ENCODE results near the gene TBC1D20.

DNA sequence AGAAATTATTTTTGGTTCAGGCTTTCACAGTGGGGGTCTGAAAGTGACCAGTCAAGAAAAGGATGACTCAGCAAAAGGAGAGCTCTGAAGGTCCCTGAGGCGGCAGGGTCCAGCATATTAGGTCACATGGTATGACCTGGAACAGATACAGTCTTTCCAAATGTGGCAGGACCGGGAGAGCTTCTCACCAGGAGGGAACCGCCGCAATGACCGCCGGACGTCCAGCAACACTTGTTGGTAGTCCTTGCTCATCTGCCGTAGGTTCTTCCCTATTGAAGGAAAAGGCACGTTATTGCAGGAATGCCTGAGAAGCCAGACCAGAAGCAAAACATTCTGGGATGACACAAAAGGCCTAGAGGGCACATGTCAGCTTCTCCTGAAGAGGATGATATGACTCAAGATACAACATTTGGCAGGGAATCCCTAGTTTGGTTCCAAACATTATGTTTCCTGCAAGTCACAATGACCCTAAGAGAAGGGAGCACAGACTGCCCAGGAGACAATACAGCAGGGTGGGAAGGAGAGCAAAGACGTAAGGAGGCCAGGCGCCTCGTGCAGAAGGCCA lies 17.4 kb downstream of the TBC1D20 start:
- TF ChIP-seq GATA3 (IDR thresholded peaks at IDR 0.05; ENCODE audit: low read depth, low read length) (no peak), GATA2 (IDR thresholded peaks at IDR 0.05; ENCODE audit: low read depth, low read length) (no peak)

Data from SH-SY5Y (cell line).